ENCODE results near the gene XYLT1. TPM values are rescaled to one million over a fixed set of nuclear protein-coding genes. Genes with fewer than 3 reads are reported as not detected.

Gene XYLT1
- total and polyA plus RNA-seq, 2 of the 8 experiments (the other 6 are each of a cell fraction or from before 2014, with no cell fraction given), result 6.6 to 25.4 TPM

DNA sequence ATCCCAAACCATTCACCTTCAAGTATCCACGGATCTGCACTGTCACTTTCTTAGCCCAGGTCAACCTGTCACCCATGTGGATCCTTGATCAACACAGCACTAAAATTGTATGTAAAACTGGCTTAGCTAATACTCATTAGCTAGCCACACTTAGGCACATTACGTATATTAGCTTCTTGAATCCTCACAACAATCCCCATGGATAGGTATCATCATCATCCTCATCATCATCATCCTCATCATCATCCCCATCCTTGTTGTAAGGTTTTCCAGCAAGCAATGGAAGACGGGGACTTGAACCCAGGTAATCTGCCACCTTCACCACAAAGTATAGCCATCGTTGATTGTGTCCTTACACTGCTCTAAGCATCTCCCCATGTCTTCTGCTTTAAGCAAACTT lies 184.3 kb downstream of the XYLT1 start:
- Histone ChIP-seq H3K36me3 (ENCODE audit: control insufficient read depth in 2 of 4, insufficient read depth in 4 of 4, low read length in 3 of 4) (no peaks in the 10 kb centered on the region), H3K4me3 (ENCODE audit: extremely low read depth in 1 of 4, insufficient read depth in 2 of 4, low read depth in 3 of 4, low read length in 4 of 4) (no peak overlapping the region), H4K91ac (replicated peaks; ENCODE audit: insufficient read length, low read length) (no peak overlapping the region), H3K18ac (ENCODE audit: extremely low read depth, low read length) (no peak overlapping the region), H3K79me2 (ENCODE audit: control insufficient read depth in 1 of 2, insufficient read depth in 2 of 2, low read length in 2 of 2) (no peaks in the 10 kb centered on the region; a peak in 1 of 4 replicates), H3K4ac (replicated peaks; ENCODE audit: insufficient read length, low read depth, low read length) (no peak overlapping the region), H2BK5ac (ENCODE audit: low read depth, low read length) (no peak overlapping the region), H3K56ac (replicated peaks; ENCODE audit: insufficient read length, low read depth, low read length) (no peak overlapping the region), H3K79me1 (ENCODE audit: low read depth, low read length) (peaks cover 5% of the 10 kb centered on the region; the same call in 1 of the 2 replicates), H2BK12ac (ENCODE audit: low read depth, low read length) (no peak overlapping the region), H2AFZ (ENCODE audit: low read length) (no peak overlapping the region), H3K27ac (ENCODE audit: low read depth, low read length) (no peak overlapping the region), H3K14ac (ENCODE audit: insufficient read length) (no peak overlapping the region), H3K4me2 (ENCODE audit: insufficient read depth in 1 of 2, low read depth in 2 of 2, low read length in 2 of 2) (no peak overlapping the region), H2BK120ac (replicated peaks; ENCODE audit: low read depth, low read length) (no peak overlapping the region), H4K8ac (ENCODE audit: extremely low read depth, insufficient read depth, low read length) (no peak overlapping the region), H3K9ac (replicated peaks in 1 of 4; ENCODE audit: extremely low read depth in 1 of 4, low read depth in 3 of 4, low read length in 3 of 4) (no peak overlapping the region), H3K23me2 (ENCODE audit: low read depth, low read length) (no peaks in the 10 kb centered on the region; the same call in 1 of the 2 replicates), H3K4me1 (replicated peaks in 1 of 4; ENCODE audit: control insufficient read depth in 3 of 4, insufficient read depth in 4 of 4, low read length in 3 of 4) (peaks cover 0 to 6% (median 2%) of the 10 kb centered on the region in 4 experiments; a peak in 3 of 7 replicates), H2BK15ac (ENCODE audit: low read length) (no peak overlapping the region), H3K23ac (ENCODE audit: insufficient read length) (no peak overlapping the region), H3K9me3 (ENCODE audit: insufficient read depth in 2 of 2, low read depth in 1 of 2, low read length in 1 of 2) (no peaks in the 10 kb centered on the region), H3K27me3 (replicated peaks in 1 of 4; ENCODE audit: control insufficient read depth in 3 of 4, extremely low read depth in 1 of 4, insufficient read depth in 3 of 4, low read length in 3 of 4) (no peaks in the 10 kb centered on the region), H4K20me1 (replicated peaks in 1 of 2; ENCODE audit: control insufficient read depth in 1 of 2, insufficient read depth in 2 of 2, low read length in 2 of 2) (no peaks in the 10 kb centered on the region), H2AK5ac (ENCODE audit: low read depth, low read length) (no peak overlapping the region), H4K5ac (ENCODE audit: insufficient read length, low read depth, low read length) (no peak overlapping the region), H2BK20ac (ENCODE audit: low read length) (no peak overlapping the region)
- POLR2A ChIA-PET (ENCODE audit: partially characterized antibody), result no interaction called here
- no peak for DNase-seq (ENCODE audit: low read depth in 1 of 2, low spot score in 2 of 2)
- CTCF ChIA-PET (ENCODE audit: partially characterized antibody), result interaction anchor here (0.6 to 1.3 kb wide), 3 partner anchors 15 to 323 kb away, joined by 3 read pairs; no protein-coding TSS in a partner anchor
- WGBS, 2 experiments (ENCODE audit: extremely low coverage in 1 of 2, insufficient coverage in 1 of 2, insufficient read length in 1 of 2, insufficient replicate concordance in 2 of 2, low coverage in 1 of 2, low lambda C conversion rate in 2 of 2, missing lambda C conversion rate in 1 of 2), result 95% methylated on average over 4 of the region's 4 CpGs; no CpG with 5 or more reads in 1 of the 2 experiments
- TF ChIP-seq SUZ12 (IDR thresholded peaks at IDR 0.05; ENCODE audit: low read length) (no peak), EGR1 (IDR thresholded peaks at IDR 0.05; ENCODE audit: borderline replicate concordance, low read depth, low read length) (no peak), RAD21 (IDR thresholded peaks at IDR 0.05 in 1 of 2, conservative IDR thresholded peaks at IDR 0.05 in 1 of 2; ENCODE audit: low read depth in 2 of 2, low read length in 2 of 2) (no peak), TCF12 (IDR thresholded peaks at IDR 0.05; ENCODE audit: low read depth, low read length) (no peak)
- no peak for FAIRE-seq

Measured in H1 (cell line).